SU-DHL-6 (cell line): ENCODE measurements around the gene PTPRG.

Source experiments
- H2AFZ ChIP-seq: fragments of 200-600 bp; sonication (generic); 2 replicates; pipeline ENCODE4 v1.6.1; 2014; ENCODE audit warnings: low read depth, mild to moderate bottlenecking, moderate library complexity, mixed read lengths, antibody characterized with exemption, low read length; ENCODE audit not compliant: severe bottlenecking
- H3F3A ChIP-seq: fragments of 200-600 bp; shearing (Covaris generic); 2 replicates; pipeline ENCODE4 v1.6.0; 2016; ENCODE audit warnings: antibody characterized with exemption, mild to moderate bottlenecking; ENCODE audit not compliant: insufficient read depth
- H3K27ac ChIP-seq: fragments of 200-600 bp; sonication (generic); 2 replicates; pipeline ENCODE4 v1.5.1; 2016; ENCODE audit warnings: low read depth, mild to moderate bottlenecking, low read length, moderate library complexity, mixed read lengths
- H3K27me3 ChIP-seq: fragments of 200-600 bp; sonication (generic), shearing (Covaris generic); 2 replicates; pipeline ENCODE4 v1.6.0; 2014; ENCODE audit warnings: mild to moderate bottlenecking, low read length
- H3K36me3 ChIP-seq: fragments of 200-600 bp; sonication (generic); 2 replicates; pipeline ENCODE4 v1.6.1; 2014; ENCODE audit warnings: mild to moderate bottlenecking, low read length, mixed read lengths
- H3K4me2 ChIP-seq: fragments of 300-600, 200-600 bp; shearing (Covaris generic), sonication (generic); 2 replicates; pipeline ENCODE4 v1.6.0; 2014; ENCODE audit warnings: low read length, low read depth, mild to moderate bottlenecking; ENCODE audit not compliant: poor library complexity, severe bottlenecking
- H3K4me3 ChIP-seq: fragments of 200-600 bp; sonication (generic); 2 replicates; pipeline ENCODE4 v1.5.1; 2014; ENCODE audit warnings: antibody characterized with exemption, low read length, mild to moderate bottlenecking, mixed read lengths; ENCODE audit not compliant: insufficient read depth, poor library complexity, severe bottlenecking
- H3K79me2 ChIP-seq: fragments of 200-600 bp; sonication (generic); 2 replicates; pipeline ENCODE4 v1.6.1; 2014; ENCODE audit warnings: mild to moderate bottlenecking, low read length, moderate library complexity; ENCODE audit not compliant: insufficient read depth
- H3K9ac ChIP-seq: fragments of 200-600 bp; sonication (generic); 2 replicates; pipeline ENCODE4 v1.7.0; 2014; ENCODE audit warnings: mild to moderate bottlenecking, low read length
- H3K9me2 ChIP-seq: fragments of 200-600 bp; sonication (generic); replicated peaks from 2 replicates; pipeline ENCODE4 v1.6.1; 2014; ENCODE audit warnings: low read length; ENCODE audit not compliant: insufficient read depth
- H3K9me3 ChIP-seq: fragments of 200-600 bp; sonication (generic); 2 replicates; pipeline ENCODE4 v1.6.1; 2014; ENCODE audit warnings: low read length, mixed read lengths; ENCODE audit not compliant: insufficient read depth
- H4K20me1 ChIP-seq: fragments of 200-600 bp; sonication (generic); 2 replicates; pipeline ENCODE4 v1.6.1; 2014; ENCODE audit warnings: low read depth, mild to moderate bottlenecking, antibody characterized with exemption, low read length, moderate library complexity, mixed read lengths
- CTCF ChIP-seq: fragments of 200-600 bp; sonication (generic); IDR thresholded peaks from one replicate; pipeline ENCODE4 v1.5.1; 2017; ENCODE audit warnings: antibody characterized with exemption, mild to moderate bottlenecking, low read length, moderate library complexity; ENCODE audit not compliant: insufficient read depth, poor library complexity, severe bottlenecking
- EZH2phosphoT487 ChIP-seq: fragments of 200-600 bp; sonication (generic), shearing (Covaris generic); conservative IDR thresholded peaks from 2 replicates; pipeline ENCODE4 v1.6.1; 2018; ENCODE audit warnings: mild to moderate bottlenecking, antibody characterized with exemption, low read length, moderate library complexity, mixed read lengths

The PTPRG gene

GRCh38 chr3:62228467-62228866 is 667.1 kb downstream of the PTPRG start:
- Histone ChIP-seq H3K79me2 (no peaks in the 10 kb centered on the region), H3K9me3 (no peaks in the 10 kb centered on the region), H3K27me3 (no peaks in the 10 kb centered on the region), H3K27ac (no peak overlapping the region), H2AFZ (no peak overlapping the region), H3K4me2 (no peak overlapping the region), H4K20me1 (no peaks in the 10 kb centered on the region), H3F3A (no peaks in the 10 kb centered on the region), H3K9ac (no peak overlapping the region), H3K9me2 (no peaks in the 10 kb centered on the region), H3K36me3 (no peaks in the 10 kb centered on the region), H3K4me3 (no peak overlapping the region)
- no peak for TF ChIP-seq EZH2phosphoT487
- no peak for TF ChIP-seq CTCF

GRCh38 chr3:62229211-62229610 is 667.8 kb downstream of the PTPRG start:
- Histone ChIP-seq H3K4me2 (no peak overlapping the region), H2AFZ (no peak overlapping the region), H3K9me3 (no peaks in the 10 kb centered on the region), H3K27ac (no peak overlapping the region), H3K4me3 (no peak overlapping the region), H3K36me3 (no peaks in the 10 kb centered on the region), H3K9me2 (no peaks in the 10 kb centered on the region), H3F3A (no peaks in the 10 kb centered on the region), H3K27me3 (no peaks in the 10 kb centered on the region), H3K79me2 (no peaks in the 10 kb centered on the region), H4K20me1 (no peaks in the 10 kb centered on the region), H3K9ac (no peak overlapping the region)
- TF ChIP-seq EZH2phosphoT487: no peak
- no peak for TF ChIP-seq CTCF

- Histone ChIP-seq H4K20me1 (no peaks in the 10 kb centered on the region), H3K79me2 (no peaks in the 10 kb centered on the region), H3K27me3 (no peaks in the 10 kb centered on the region), H2AFZ (no peak overlapping the region), H3K9ac (no peak overlapping the region), H3K9me3 (no peaks in the 10 kb centered on the region), H3K4me2 (no peak overlapping the region), H3K36me3 (no peaks in the 10 kb centered on the region), H3F3A (no peaks in the 10 kb centered on the region), H3K4me3 (no peak overlapping the region), H3K27ac (no peak overlapping the region), H3K9me2 (no peaks in the 10 kb centered on the region)
- TF ChIP-seq CTCF (no peak), EZH2phosphoT487 (no peak)
Observed at GRCh38 chr3:62229908-62230307, 668.5 kb downstream of the PTPRG start.

- no peaks in the 10 kb centered on the region for H4K20me1 ChIP-seq
- no peaks in the 10 kb centered on the region for H3K27me3 ChIP-seq
- H2AFZ ChIP-seq: no peak overlapping the region
- H3K9me3 ChIP-seq: no peaks in the 10 kb centered on the region
- no peaks in the 10 kb centered on the region for H3K36me3 ChIP-seq
- H3K4me2 ChIP-seq: no peak overlapping the region
- no peak overlapping the region for H3K4me3 ChIP-seq
- TF ChIP-seq CTCF (no peak), EZH2phosphoT487 (no peak)
- no peak overlapping the region for H3K27ac ChIP-seq
- no peaks in the 10 kb centered on the region for H3F3A ChIP-seq
- H3K9ac ChIP-seq: no peak overlapping the region
- no peaks in the 10 kb centered on the region for H3K9me2 ChIP-seq
- H3K79me2 ChIP-seq: no peaks in the 10 kb centered on the region
Observed at GRCh38 chr3:62233065-62233464, 671.7 kb downstream of the PTPRG start.
